GM19468 (cell line): ENCODE measurements around the gene MSMB.

ENCODE experiments used
- ATAC-seq: cut with Tn5 transposase; IDR thresholded peaks from one replicate; pipeline ENCODE4 v1.9.1; 2021; ENCODE audit warnings: mild to moderate bottlenecking, moderate library complexity, moderate number of reproducible peaks; ENCODE audit not compliant: unreplicated experiment; ENCODE audit errors: extremely low read depth

MSMB gene

DNA sequence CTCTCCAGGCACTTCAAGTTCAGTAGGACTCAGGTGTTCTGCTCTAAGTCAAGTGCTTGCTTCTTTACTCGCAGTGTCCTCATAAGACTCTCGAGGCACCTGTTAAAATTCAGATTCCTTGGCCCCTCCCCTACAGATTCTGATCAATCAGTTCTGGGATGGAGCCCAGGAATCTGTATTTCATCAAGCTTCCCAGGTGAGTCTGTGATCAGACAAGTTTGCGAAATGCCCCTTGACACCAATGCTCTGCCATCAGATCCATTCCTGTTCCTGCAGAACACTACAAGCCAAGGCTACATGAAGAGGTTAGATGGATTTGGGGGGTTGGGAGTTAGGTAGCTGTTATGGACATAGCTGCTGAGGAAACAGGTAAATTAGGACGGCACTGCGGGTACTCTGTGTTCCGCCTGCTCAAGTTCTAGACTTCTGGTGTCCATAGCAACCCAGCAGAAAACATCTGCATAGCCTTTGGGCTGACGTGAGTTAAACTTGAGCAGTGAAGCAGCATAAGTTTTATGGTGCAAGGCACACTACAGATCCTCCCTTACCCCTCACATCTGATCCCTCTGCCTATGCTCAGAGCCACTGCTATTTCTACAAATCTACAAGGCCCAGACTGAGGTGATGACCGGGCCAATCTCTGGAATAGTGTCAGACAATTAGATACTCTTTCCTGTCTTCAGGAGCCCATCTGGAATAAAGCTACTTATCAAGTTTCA lies 8.8 kb downstream of the MSMB start:
- ATAC-seq = no peak

DNA sequence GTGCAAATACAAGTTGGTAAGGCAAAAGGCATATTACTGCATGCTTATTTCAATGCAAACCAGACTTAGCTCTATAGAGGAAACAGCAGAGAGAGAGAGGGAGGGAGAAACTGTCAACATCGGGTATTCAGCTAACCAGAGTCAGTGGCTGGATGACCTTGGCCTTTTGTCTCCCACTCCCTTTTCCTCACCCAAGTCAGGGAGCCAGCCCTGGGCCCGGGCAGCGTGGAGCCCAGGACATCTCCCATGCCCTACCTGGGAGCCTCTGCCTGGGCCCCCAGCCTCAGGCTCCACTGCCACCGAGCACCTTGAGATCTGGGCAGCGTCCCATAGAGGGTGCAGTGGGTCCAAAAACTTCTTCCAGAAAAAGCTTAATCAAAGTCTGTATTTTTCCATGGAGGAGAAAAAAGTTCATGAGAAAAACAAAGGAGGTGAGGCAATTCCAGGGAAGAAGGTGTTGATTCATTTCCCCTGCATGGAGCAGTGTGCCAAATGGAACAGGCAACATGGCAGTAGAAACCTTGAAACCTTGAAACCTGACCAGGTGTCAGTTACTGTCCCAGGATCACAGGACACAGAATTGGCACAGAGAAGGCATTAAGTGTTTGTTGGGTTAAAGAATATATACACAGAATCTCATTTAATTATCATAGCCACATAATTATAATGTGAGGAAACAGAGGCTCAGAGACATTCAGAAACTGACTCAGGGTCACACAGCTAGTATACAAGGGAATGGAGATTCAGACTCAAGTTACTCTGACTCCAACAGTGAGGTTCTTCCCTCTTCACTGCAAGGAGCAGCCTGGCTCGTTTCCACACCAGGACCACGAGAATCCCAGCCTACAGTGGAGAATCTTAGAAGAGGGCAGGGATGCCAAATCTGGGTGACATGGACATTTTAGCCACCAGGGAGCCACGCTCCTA lies 9.9 kb downstream of the MSMB start:
- ATAC-seq = no peak

GRCh38 chr10:46033602-46034011 lies 12.5 kb downstream of the MSMB start:
- no peak for ATAC-seq

DNA sequence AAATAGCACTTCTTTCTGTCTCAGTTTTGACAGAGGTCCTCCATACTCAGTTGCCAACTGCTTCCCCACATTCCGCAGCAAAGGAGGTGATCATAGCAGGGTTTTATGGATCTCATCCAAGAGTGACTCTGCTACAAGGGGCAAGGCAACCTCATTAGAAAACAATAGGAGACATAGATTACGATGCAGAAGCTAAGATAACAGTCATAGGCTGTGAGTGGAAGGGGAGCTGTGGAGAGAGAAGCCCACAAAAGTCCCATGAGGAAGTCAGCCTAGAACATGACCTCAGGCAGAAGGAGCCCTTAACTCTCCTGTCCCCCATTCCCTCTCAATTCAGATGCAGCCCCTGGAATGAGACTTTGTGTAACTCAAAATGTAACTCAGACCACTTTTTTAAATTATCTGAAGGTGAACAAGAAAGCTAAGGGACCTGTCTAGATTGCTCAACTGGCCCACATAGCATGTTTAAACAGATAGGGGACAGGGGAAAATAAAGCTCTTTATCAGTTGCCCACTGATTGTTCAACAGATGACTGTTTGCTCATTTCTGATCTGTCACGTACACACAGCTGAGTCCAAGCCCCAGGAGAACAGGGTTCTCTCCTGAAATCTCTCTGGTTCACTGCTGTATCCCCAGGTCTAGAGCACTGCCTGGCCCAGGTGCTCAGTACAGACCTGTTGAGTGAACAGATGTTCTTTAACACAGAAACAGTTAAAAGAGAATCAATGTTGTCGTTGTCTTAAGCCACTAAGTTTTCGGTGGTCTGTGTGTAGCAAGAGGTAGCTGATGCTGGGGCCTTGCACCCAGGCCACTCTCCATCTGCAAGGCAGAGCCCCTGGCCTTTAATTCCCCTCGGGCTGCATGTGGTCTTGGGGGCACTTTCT lies 14.2 kb downstream of the MSMB start:
- no peak for ATAC-seq

DNA sequence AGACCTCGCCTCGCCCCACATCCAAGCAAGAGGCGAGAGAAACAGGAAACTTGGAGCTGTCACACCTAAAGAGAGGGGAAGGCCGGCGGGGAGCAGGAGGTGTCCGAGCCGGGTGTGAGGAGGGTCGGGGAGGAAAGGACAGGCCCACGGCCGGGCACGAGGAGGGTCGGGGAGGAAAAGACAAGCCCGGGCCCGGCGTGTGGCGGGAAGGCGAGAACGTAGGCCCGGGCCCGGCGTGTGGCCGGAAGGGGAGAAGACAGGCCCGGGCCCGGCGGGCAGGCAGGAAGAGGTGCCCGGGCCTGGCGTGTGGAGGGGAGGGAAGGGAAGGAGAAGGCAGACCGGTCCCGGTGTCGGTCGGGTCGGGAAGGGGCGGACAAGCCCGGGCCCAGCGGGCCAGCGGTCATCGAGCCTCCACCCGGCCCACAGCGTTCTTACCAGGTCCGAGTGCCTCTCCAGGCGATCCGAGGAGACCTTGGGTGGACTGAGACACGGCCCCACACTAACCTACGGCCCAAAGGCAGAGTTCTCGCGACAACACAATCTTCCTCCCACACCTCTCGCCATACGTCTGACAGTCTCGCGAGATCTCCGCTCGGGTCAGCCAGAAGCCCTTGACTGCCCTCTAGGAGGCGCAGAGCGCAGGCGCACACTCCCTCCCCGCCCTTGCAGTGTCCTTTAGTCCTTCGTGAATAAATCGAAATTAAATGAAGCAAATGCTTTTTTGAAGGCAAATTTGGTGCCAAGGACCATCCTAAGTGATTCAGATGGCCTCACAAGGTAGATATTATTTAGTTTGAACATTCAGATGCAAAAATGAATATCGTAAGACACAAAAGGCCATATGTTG lies 15.8 kb downstream of the MSMB start, which contains the start of gene NCOA4:
Gene NCOA4, minus strand, starts transcription at position 533 of the 847 bp plus-strand sequence. CDS start 13,943 bp downstream, outside the sequence.
- ATAC-seq = peak; percentile 85

- no peak for ATAC-seq
Observed at GRCh38 chr10:46029461-46030030, 16.5 kb downstream of the MSMB start.

GRCh38 chr10:46028584-46029460 lies 17.2 kb downstream of the MSMB start:
- ATAC-seq = peak; percentile 27

DNA sequence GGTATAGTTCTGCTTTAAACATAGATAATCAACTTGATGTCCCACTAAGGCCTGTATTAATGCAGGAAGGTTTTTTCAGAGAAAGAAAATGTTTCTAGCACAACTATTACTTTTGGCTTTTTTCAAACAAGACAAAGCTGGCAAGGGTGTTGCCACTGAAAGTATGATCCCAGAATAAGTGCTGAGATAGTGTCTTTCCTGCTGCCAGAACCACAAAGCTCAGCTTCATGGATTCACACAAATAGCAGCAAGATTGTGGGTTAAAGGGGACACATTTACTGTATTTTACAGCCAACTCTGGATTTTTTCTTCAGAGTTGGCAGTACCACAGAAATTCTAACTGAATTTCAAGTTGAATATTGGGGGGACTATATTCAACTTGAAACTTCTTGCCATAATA lies 20.0 kb downstream of the MSMB start:
- ATAC-seq = no peak

GRCh38 chr10:46025406-46025805 lies 20.7 kb downstream of the MSMB start:
- no peak for ATAC-seq

- no peak for ATAC-seq
Observed at GRCh38 chr10:46024948-46025347, 21.1 kb downstream of the MSMB start.

GRCh38 chr10:46022978-46023702 lies 22.9 kb downstream of the MSMB start:
- ATAC-seq = peak; percentile 62

GRCh38 chr10:46020344-46020657 lies 25.8 kb downstream of the MSMB start:
- ATAC-seq = no peak

- ATAC-seq = no peak
Observed at GRCh38 chr10:46019569-46020343, 26.3 kb downstream of the MSMB start.

DNA sequence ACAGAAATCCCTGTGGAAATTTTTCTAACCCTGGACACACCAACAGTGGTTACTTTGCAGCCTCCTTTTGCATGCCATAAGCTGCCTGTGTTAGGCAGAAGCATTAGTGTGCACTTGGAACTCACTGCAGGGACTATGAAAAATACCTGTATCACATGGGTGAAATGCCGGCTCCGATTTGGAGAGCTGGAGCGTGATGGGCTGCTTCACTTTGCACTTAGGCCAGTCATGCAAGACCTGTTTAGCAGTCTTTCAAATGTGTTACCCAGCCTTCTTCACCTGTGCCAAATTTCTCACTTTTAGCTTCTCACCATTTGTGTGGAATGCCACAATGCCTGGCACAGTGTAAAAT lies 26.9 kb downstream of the MSMB start:
- ATAC-seq = no peak

DNA sequence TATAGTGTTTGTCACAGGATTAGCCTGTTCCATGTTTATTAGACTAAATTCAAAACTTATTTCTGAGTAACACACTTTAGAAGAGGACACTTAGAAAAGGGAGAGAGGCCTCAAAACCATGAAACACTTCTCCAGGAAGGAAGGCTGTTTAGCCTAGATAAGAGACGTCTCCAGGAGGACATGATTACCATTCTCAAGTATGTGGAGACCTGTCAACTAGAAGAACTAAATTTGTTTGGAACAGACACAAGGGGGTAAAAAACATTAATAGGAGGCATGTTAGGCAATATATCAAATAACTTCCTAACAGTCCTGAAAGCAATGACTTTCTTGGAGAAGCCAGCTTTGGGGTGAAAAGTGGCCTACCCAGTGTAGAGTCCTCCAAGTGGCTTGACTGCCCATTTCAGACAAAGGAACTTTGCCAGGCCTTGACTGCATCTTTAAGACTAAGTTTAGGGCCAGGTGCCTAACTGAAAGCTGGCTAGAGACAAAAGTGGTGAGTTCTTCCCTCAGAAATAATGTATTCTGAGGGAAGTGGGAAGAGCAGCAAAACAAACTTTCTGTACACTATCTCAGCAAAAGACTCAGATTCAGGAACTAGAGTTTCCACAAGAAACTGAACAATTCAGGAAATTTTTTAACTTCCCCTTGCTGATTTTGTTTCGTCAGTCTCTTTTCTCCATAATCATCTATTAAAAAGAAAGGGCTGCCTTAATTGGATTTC lies 27.5 kb downstream of the MSMB start:
- ATAC-seq = no peak

GRCh38 chr10:46017733-46018132 lies 28.3 kb downstream of the MSMB start:
- ATAC-seq = no peak
